GM23338 (cell line): ENCODE measurements around the gene RCBTB2. TPM values are rescaled to one million over a fixed set of nuclear protein-coding genes. Genes with fewer than 3 reads are reported as not detected.

ENCODE experiments used
- ATAC-seq: fragments of 200-7000 bp; cut with Tn5 transposase; 3 replicates; pipeline ENCODE4 v1.9.1; 2020
- DNase-seq: peaks from one replicate; pipeline ENCODE4 v3.0.0-alpha.2; 2015; ENCODE audit warnings: low spot score
- H2AFZ ChIP-seq: fragments of 200-600 bp; sonication (generic); 2 replicates; pipeline ENCODE4 v1.8.0; 2016; ENCODE audit warnings: antibody characterized with exemption, mild to moderate bottlenecking, moderate library complexity
- H3F3A ChIP-seq: fragments of 200-600 bp; sonication (generic); replicated peaks from 2 replicates; pipeline ENCODE4 v1.8.0; 2017; ENCODE audit warnings: antibody characterized with exemption, mixed run types, low read depth
- H3K27ac ChIP-seq: fragments of 200-600 bp; sonication (generic); 2 replicates; pipeline ENCODE4 v1.6.1; 2016; ENCODE audit warnings: low read depth
- H3K27me3 ChIP-seq: fragments of 200-600 bp; sonication (generic); 2 replicates; pipeline ENCODE4 v1.8.0; 2016; ENCODE audit warnings: mild to moderate bottlenecking, mixed run types, moderate library complexity; ENCODE audit not compliant: insufficient read depth
- H3K36me3 ChIP-seq: fragments of 200-600 bp; sonication (generic); 2 replicates; pipeline ENCODE4 v1.8.0; 2016; ENCODE audit warnings: mild to moderate bottlenecking; ENCODE audit not compliant: insufficient read depth
- H3K4me1 ChIP-seq: fragments of 200-600 bp; sonication (generic); 2 replicates; pipeline ENCODE4 v1.8.0; 2016; ENCODE audit warnings: mild to moderate bottlenecking, moderate library complexity; ENCODE audit not compliant: insufficient read depth
- H3K4me2 ChIP-seq: fragments of 200-600 bp; sonication (generic); 2 replicates; pipeline ENCODE4 v1.7.1; 2017; ENCODE audit warnings: mixed run types
- H3K4me3 ChIP-seq: fragments of 200-600 bp; sonication (generic); 2 replicates; pipeline ENCODE4 v1.6.1; 2016; ENCODE audit warnings: mixed run types
- H3K79me2 ChIP-seq: fragments of 200-600 bp; sonication (generic); replicated peaks from 2 replicates; pipeline ENCODE4 v1.8.0; 2017; ENCODE audit warnings: mild to moderate bottlenecking; ENCODE audit not compliant: insufficient read depth
- H3K9me2 ChIP-seq: fragments of 200-600 bp; sonication (generic); 2 replicates; pipeline ENCODE4 v1.8.0; 2017; ENCODE audit not compliant: insufficient read depth
- H4K20me1 ChIP-seq: fragments of 200-600 bp; sonication (generic); replicated peaks from 2 replicates; pipeline ENCODE4 v1.8.0; 2017; ENCODE audit warnings: mild to moderate bottlenecking; ENCODE audit not compliant: insufficient read depth
- H3K27ac Mint-ChIP-seq: 2 replicates; pipeline ENCODE4 v1.8.0; 2020; ENCODE audit warnings: inconsistent platforms, mild to moderate bottlenecking, moderate library complexity, mixed read lengths
- H3K27me3 Mint-ChIP-seq: 3 replicates; pipeline ENCODE4 v1.8.0; 2022; ENCODE audit warnings: low read depth, mild to moderate bottlenecking, moderate library complexity, mixed read lengths, inconsistent platforms; ENCODE audit not compliant: insufficient read depth, poor library complexity
- H3K36me3 Mint-ChIP-seq: 3 replicates; pipeline ENCODE4 v1.8.0; 2021; ENCODE audit warnings: low read depth, mild to moderate bottlenecking, inconsistent platforms, moderate library complexity, mixed read lengths
- H3K4me1 Mint-ChIP-seq: 3 replicates; pipeline ENCODE4 v1.8.0; 2020; ENCODE audit warnings: mild to moderate bottlenecking, inconsistent platforms, mixed read lengths
- H3K4me3 Mint-ChIP-seq: 3 replicates; pipeline ENCODE4 v1.8.0; 2021; ENCODE audit warnings: moderate library complexity, mild to moderate bottlenecking, inconsistent platforms, mixed read lengths
- H3K9me3 Mint-ChIP-seq: 3 replicates; pipeline ENCODE4 v1.8.0; 2020; ENCODE audit warnings: moderate library complexity, mild to moderate bottlenecking, inconsistent platforms, mixed read lengths
- EZH2 ChIP-seq: fragments of 200-600 bp; sonication (generic); IDR thresholded peaks from one replicate; pipeline ENCODE4 v1.8.0; 2017; ENCODE audit warnings: antibody characterized with exemption, mild to moderate bottlenecking, low read depth; ENCODE audit not compliant: unreplicated experiment
- EZH2phosphoT487 ChIP-seq: fragments of 200-600 bp; sonication (generic); IDR thresholded peaks from one replicate; pipeline ENCODE4 v1.8.1; 2018; ENCODE audit warnings: antibody characterized with exemption; ENCODE audit not compliant: unreplicated experiment
- NANOG ChIP-seq: IDR thresholded peaks from 2 replicates; pipeline ENCODE4 v1.6.1; 2016; ENCODE audit warnings: antibody characterized with exemption, borderline replicate concordance
- STAT1 ChIP-seq: IDR thresholded peaks from one replicate; pipeline ENCODE4 v1.6.1; 2016; ENCODE audit warnings: antibody characterized with exemption; ENCODE audit not compliant: unreplicated experiment
- ZNF114 ChIP-seq: fragments of 250-450 bp; sonication (Bioruptor Pico); IDR thresholded peaks from 2 replicates; pipeline ENCODE4 v1.5.0; 2020; ENCODE audit warnings: mild to moderate bottlenecking, moderate library complexity
- ZNF331 ChIP-seq: fragments of 250-450 bp; sonication (Bioruptor Pico); IDR thresholded peaks from 2 replicates; pipeline ENCODE4 v1.5.0; 2020; ENCODE audit warnings: low read depth, mild to moderate bottlenecking, moderate library complexity
- polyA plus RNA-seq: library from polyadenylated mRNA; unstranded; fragments of >200 nt; fragmentation: Nextera tagmentation; extraction: Ambion mirVana; gene quantifications from 2 replicates; pipeline ENCODE4 v1.2.1, GENCODE V29; 2016
- total RNA-seq: library from RNA; depleted of rRNA; stranded (reverse); fragments of >200 nt; shearing (Covaris generic); gene quantifications from 2 replicates; pipeline ENCODE4 v1.2.3, GENCODE V29; 2014
- TF ChIP-seq, protein P1 (sequence below): fragments of 250-450 bp; sonication (Bioruptor Pico); IDR thresholded peaks from 2 replicates; pipeline ENCODE4 v1.5.0; 2020; ENCODE audit warnings: mild to moderate bottlenecking, moderate library complexity

The RCBTB2 gene
- total and polyA plus RNA-seq, 2 experiments from 2014 or later = 8.1 to 20.8 TPM

DNA sequence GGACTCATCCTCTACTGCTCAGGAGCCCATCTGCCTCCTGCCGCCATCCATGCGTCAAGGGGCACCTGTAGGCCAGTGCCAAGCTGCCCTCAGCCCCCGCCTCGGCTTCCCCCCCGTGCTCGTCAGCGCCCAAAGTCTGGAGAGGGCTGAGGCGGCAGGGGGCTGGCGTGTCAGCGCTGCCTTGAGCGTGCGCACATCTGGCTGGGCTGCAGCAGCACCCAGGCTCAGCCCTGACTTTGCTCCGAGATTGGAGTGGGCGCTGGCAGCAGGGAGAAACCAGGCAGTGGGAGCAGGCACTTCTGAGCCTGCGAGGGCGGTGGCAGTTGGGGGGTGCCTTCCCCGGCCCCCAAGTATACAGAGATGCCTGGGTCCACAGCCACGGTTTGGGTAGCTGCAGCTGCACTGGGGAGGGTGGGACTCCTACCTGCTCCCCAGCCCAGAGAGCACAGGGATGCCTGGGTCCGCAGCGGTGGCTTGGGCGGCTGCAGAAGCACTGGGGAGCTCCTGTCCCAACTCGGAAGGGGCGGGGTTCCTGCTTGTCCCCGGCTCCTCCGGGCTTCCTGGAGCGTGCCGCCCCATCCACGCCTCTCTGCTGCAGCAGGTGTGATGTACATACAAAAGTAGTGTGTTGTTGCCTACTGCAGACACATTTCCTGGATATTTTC is 75.2 kb downstream of the RCBTB2 start (continued):
- TF ChIP-seq, protein P1, sequence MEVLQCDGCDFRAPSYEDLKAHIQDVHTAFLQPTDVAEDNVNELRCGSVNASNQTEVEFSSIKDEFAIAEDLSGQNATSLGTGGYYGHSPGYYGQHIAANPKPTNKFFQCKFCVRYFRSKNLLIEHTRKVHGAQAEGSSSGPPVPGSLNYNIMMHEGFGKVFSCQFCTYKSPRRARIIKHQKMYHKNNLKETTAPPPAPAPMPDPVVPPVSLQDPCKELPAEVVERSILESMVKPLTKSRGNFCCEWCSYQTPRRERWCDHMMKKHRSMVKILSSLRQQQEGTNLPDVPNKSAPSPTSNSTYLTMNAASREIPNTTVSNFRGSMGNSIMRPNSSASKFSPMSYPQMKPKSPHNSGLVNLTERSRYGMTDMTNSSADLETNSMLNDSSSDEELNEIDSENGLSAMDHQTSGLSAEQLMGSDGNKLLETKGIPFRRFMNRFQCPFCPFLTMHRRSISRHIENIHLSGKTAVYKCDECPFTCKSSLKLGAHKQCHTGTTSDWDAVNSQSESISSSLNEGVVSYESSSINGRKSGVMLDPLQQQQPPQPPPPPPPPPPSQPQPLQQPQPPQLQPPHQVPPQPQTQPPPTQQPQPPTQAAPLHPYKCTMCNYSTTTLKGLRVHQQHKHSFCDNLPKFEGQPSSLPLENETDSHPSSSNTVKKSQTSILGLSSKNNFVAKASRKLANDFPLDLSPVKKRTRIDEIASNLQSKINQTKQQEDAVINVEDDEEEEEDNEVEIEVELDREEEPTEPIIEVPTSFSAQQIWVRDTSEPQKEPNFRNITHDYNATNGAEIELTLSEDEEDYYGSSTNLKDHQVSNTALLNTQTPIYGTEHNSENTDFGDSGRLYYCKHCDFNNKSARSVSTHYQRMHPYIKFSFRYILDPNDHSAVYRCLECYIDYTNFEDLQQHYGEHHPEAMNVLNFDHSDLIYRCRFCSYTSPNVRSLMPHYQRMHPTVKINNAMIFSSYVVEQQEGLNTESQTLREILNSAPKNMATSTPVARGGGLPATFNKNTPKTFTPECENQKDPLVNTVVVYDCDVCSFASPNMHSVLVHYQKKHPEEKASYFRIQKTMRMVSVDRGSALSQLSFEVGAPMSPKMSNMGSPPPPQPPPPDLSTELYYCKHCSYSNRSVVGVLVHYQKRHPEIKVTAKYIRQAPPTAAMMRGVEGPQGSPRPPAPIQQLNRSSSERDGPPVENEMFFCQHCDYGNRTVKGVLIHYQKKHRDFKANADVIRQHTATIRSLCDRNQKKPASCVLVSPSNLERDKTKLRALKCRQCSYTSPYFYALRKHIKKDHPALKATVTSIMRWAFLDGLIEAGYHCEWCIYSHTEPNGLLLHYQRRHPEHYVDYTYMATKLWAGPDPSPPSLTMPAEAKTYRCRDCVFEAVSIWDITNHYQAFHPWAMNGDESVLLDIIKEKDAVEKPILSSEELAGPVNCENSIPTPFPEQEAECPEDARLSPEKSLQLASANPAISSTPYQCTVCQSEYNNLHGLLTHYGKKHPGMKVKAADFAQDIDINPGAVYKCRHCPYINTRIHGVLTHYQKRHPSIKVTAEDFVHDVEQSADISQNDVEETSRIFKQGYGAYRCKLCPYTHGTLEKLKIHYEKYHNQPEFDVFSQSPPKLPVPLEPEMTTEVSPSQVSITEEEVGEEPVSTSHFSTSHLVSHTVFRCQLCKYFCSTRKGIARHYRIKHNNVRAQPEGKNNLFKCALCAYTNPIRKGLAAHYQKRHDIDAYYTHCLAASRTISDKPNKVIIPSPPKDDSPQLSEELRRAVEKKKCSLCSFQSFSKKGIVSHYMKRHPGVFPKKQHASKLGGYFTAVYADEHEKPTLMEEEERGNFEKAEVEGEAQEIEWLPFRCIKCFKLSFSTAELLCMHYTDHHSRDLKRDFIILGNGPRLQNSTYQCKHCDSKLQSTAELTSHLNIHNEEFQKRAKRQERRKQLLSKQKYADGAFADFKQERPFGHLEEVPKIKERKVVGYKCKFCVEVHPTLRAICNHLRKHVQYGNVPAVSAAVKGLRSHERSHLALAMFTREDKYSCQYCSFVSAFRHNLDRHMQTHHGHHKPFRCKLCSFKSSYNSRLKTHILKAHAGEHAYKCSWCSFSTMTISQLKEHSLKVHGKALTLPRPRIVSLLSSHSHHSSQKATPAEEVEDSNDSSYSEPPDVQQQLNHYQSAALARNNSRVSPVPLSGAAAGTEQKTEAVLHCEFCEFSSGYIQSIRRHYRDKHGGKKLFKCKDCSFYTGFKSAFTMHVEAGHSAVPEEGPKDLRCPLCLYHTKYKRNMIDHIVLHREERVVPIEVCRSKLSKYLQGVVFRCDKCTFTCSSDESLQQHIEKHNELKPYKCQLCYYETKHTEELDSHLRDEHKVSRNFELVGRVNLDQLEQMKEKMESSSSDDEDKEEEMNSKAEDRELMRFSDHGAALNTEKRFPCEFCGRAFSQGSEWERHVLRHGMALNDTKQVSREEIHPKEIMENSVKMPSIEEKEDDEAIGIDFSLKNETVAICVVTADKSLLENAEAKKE (CRISPR knock-in tag) = no peak
- TF ChIP-seq ZNF114 (CRISPR knock-in tag) (no peak), EZH2 (no peak), NANOG (no peak)

DNA sequence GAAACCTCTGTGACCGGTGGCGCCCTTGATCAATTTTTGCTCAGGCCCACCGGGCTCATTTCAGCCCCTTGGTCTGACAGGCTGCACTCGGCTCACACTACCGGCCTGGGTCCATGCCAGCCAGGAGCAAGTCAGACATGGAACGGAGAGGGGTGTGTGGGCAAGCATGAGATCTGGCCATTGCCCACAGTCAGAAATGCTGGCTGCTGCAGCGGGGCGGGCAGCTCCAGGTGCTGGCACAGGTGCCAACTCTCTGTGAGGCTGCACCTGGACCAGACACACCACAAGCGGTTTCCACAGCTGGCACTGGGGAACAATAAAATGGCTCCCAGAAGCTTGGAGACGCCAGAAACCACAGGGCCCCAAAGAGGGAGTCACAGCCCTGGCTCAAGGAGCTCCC is 76.3 kb downstream of the RCBTB2 start:
- Histone ChIP-seq H3K4me1 (no peaks in the 10 kb centered on the region), H3K4me2 (no peak overlapping the region), H3F3A (no peaks in the 10 kb centered on the region), H3K27me3 (no peaks in the 10 kb centered on the region), H3K36me3 (no peaks in the 10 kb centered on the region), H3K9me2 (no peaks in the 10 kb centered on the region), H2AFZ (no peak overlapping the region), H3K79me2 (no peaks in the 10 kb centered on the region), H3K4me3 (no peak overlapping the region), H3K27ac (no peak overlapping the region), H4K20me1 (no peaks in the 10 kb centered on the region; the same call in 1 of the 2 replicates)
- ATAC-seq (no peak), DNase-seq (no peak)
- H3K27me3 Mint-ChIP-seq = peaks cover 2% of the 10 kb centered on the region
- peaks cover 6% of the 10 kb centered on the region; the same call in 2 of the 3 replicates for H3K4me1 Mint-ChIP-seq
- no peak overlapping the region for H3K4me3 Mint-ChIP-seq
- H3K36me3 Mint-ChIP-seq = peaks cover 3% of the 10 kb centered on the region; the same call in 2 of the 3 replicates
- H3K27ac Mint-ChIP-seq = no peak overlapping the region
- H3K9me3 Mint-ChIP-seq = peaks cover 3% of the 10 kb centered on the region; the same call in 1 of the 3 replicates
- TF ChIP-seq STAT1 (no peak), EZH2phosphoT487 (no peak), NANOG (no peak), ZNF114 (CRISPR knock-in tag) (no peak), ZNF331 (CRISPR knock-in tag) (no peak)
- TF ChIP-seq, protein P1 (CRISPR knock-in tag) = no peak
